GM12891 (cell line): ENCODE measurements around the gene NTRK3.

Source experiments
- POLR2A ChIP-seq: IDR thresholded peaks from 2 replicates; pipeline ENCODE4 v1.6.1; 2011; ENCODE audit warnings: low read depth, low read length, control low read depth
- POLR2AphosphoS5 ChIP-seq: IDR thresholded peaks from 2 replicates; pipeline ENCODE4 v1.6.1; 2011; ENCODE audit warnings: low read depth, low read length, control low read depth

GRCh38 chr15:88091444-88092016, 165.0 kb downstream of the NTRK3 start:
- TF ChIP-seq POLR2A, result no peak
- TF ChIP-seq POLR2AphosphoS5, result no peak
